Lung (tissue), 12 donors: ENCODE results near the gene ARHGAP10. TPM values are rescaled to one million over a fixed set of nuclear protein-coding genes. Genes with fewer than 3 reads are reported as not detected.
A peak's percentile ranks its signal among the peaks of the same experiment; 100 is the strongest.

Experiments used
- ATAC-seq: fragments of 200-7000 bp; cut with Tn5 transposase; one replicate; pipeline ENCODE4 v1.9.1; 2020; ENCODE audit warnings: moderate number of reproducible peaks; ENCODE audit not compliant: insufficient read depth, low FRiP score
- DNase-seq, 3 donors: peaks; one replicate each; pipeline ENCODE4 v3.0.0-alpha.2; 2013 to 2017
- H3K27ac ChIP-seq, 2 donors: one replicate each; pipeline ENCODE4 v1.5.1; 2013; ENCODE audit warnings: mild to moderate bottlenecking in 2 of 2, moderate library complexity in 2 of 2, control low read depth in 1 of 2, inconsistent platforms in 1 of 2, low read depth in 1 of 2, low read length in 1 of 2
- H3K27me3 ChIP-seq, 3 donors: one replicate each; pipeline ENCODE4 v1.5.1; 2013; ENCODE audit warnings: low read length in 2 of 3; ENCODE audit not compliant: control insufficient read depth in 3 of 3, insufficient read depth in 3 of 3
- H3K36me3 ChIP-seq, 4 donors: one replicate each; pipeline ENCODE4 v1.5.1; 2013; ENCODE audit warnings: low read length in 4 of 4, mild to moderate bottlenecking in 1 of 4, moderate library complexity in 1 of 4; ENCODE audit not compliant: control insufficient read depth in 4 of 4, insufficient read depth in 4 of 4
- H3K4me1 ChIP-seq, 5 donors: one replicate each; pipeline ENCODE4 v1.5.1; 2013; ENCODE audit warnings: low read length in 5 of 5, mild to moderate bottlenecking in 2 of 5, moderate library complexity in 1 of 5; ENCODE audit not compliant: control insufficient read depth in 5 of 5, insufficient read depth in 5 of 5
- H3K4me3 ChIP-seq: one replicate; pipeline ENCODE4 v1.5.1; 2013; ENCODE audit warnings: mild to moderate bottlenecking, control low read depth, moderate library complexity
- H3K9ac ChIP-seq, 2 donors: one replicate each; pipeline ENCODE4 v1.5.1; 2013; ENCODE audit warnings: low read length in 2 of 2, control low read depth in 1 of 2; ENCODE audit not compliant: insufficient read depth in 1 of 2
- H3K9me3 ChIP-seq, 4 donors: one replicate each; pipeline ENCODE4 v1.5.1; 2013; ENCODE audit warnings: low read length in 3 of 4, mild to moderate bottlenecking in 1 of 4, moderate library complexity in 1 of 4; ENCODE audit not compliant: control insufficient read depth in 4 of 4, insufficient read depth in 3 of 4
- WGBS, 2 donors: extraction: QIAGEN DNeasy Blood & Tissue Kit; methylation state at CpG; one replicate each; pipeline ENCODE4 v1.1.7; 2013; 5-methylcytosine and 5-hydroxymethylcytosine counted together
- polyA plus RNA-seq, 2 donors: library from polyadenylated mRNA; stranded (reverse); fragments of 200-250 nt; gene quantifications; one replicate each; pipeline ENCODE4 v1.2.1, GENCODE V29; 2013
- total RNA-seq, 2 donors: library from RNA; depleted of rRNA in 1 of 2; stranded (reverse); fragments of >200 nt in 1 of 2; gene quantifications; one replicate each; pipeline ENCODE4 v1.2.1, GENCODE V29; 2014 to 2021
- TF ChIP-seq, protein P1 (sequence below): IDR thresholded peaks from 2 replicates; pipeline ENCODE4 v1.5.1; 2012; ENCODE audit warnings: mild to moderate bottlenecking; ENCODE audit errors: control extremely low read depth, extremely low read depth
- donor health status: control.
- donor health status: control.
- donor health status: Bipolar disorder and iron deficiency.
- donor health status: healthy.
- donor health status: DM: yes; HTN: yes; CAD: no.

The ARHGAP10 gene
- total and polyA plus RNA-seq, 4 donors: 9.1 to 25.0 (median 17.5) TPM

DNA sequence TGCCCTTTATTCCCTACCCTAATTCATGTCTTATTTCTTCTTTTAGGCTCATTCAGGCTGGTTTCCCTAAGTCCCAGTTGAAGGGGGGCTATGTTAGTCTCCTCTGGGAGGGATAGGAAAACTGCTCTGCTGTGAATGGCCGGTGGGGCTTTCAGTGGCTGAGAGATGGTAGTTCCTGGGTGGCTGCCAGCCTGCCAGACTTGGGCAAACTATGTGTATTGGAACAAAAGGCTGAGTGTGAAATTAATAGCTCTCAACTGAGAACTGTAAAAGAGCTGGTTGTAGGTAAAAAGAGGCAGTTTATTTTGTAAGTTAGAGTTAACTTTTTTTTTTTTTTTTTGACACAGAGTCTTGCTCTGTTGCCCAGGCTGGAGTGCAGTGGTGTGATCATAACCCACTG, 28.8 kb downstream of the ARHGAP10 start:
- DNase-seq (peak; percentile 45 to 69 (median 66)), ATAC-seq (no peak)
- Histone ChIP-seq H3K9me3 (no peaks in the 10 kb centered on the region), H3K36me3 (no peaks in the 10 kb centered on the region), H3K4me1 (peaks cover 0 to 9% (median 2%) of the 10 kb centered on the region in 5 donors), H3K9ac (no peak overlapping the region), H3K27me3 (no peaks in the 10 kb centered on the region), H3K27ac (peak overlapping the region in 1 of 2 donors; percentile 46), H3K4me3 (no peak overlapping the region)
- WGBS, 2 donors: 54 to 56% methylated on average over 1 of the region's 1 CpG
- TF ChIP-seq, protein P1, sequence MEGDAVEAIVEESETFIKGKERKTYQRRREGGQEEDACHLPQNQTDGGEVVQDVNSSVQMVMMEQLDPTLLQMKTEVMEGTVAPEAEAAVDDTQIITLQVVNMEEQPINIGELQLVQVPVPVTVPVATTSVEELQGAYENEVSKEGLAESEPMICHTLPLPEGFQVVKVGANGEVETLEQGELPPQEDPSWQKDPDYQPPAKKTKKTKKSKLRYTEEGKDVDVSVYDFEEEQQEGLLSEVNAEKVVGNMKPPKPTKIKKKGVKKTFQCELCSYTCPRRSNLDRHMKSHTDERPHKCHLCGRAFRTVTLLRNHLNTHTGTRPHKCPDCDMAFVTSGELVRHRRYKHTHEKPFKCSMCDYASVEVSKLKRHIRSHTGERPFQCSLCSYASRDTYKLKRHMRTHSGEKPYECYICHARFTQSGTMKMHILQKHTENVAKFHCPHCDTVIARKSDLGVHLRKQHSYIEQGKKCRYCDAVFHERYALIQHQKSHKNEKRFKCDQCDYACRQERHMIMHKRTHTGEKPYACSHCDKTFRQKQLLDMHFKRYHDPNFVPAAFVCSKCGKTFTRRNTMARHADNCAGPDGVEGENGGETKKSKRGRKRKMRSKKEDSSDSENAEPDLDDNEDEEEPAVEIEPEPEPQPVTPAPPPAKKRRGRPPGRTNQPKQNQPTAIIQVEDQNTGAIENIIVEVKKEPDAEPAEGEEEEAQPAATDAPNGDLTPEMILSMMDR: no peak

DNA sequence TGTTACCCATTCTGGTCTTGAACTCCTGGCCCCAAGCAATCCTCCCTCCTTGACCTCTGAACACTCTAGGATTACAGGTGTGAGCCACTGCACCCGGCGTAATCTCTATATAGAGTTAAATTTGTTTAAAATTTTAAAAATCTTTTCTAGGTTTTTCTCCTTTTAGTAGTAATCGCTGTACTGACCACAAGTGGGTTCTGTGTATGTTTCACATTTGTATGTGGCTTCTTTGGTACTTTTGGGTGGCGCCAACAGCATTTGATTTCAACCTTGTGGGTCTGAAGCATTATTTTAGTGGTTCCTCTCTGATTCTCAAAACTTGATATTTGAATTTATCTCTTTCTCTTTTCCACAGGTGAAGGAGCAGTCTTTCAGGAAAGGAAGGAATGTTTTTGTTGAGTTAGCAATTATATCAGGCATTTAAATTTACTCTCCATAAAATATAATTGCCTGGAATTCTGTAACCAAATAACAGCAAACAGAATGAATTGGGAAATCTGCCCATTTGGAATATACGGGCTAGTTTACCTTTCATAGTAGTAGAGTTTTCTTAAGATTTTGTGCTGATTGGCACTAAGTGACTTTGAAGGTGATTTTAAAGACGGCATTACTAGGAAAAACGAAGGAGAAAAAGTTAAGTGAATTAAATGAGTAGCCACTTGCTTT, 29.5 kb downstream of the ARHGAP10 start:
- H3K27ac ChIP-seq: no peak overlapping the region
- no peaks in the 10 kb centered on the region for H3K27me3 ChIP-seq
- no peak overlapping the region for H3K4me3 ChIP-seq
- 87 to 91% methylated on average over 7 of the region's 7 CpGs for WGBS, 2 donors
- H3K9me3 ChIP-seq: no peaks in the 10 kb centered on the region
- H3K9ac ChIP-seq: no peak overlapping the region
- H3K36me3 ChIP-seq: no peaks in the 10 kb centered on the region
- H3K4me1 ChIP-seq: peaks cover 0 to 2% (median 0%) of the 10 kb centered on the region in 5 donors
- DNase-seq (no peak), ATAC-seq (no peak)
- TF ChIP-seq, protein P1: no peak

DNA sequence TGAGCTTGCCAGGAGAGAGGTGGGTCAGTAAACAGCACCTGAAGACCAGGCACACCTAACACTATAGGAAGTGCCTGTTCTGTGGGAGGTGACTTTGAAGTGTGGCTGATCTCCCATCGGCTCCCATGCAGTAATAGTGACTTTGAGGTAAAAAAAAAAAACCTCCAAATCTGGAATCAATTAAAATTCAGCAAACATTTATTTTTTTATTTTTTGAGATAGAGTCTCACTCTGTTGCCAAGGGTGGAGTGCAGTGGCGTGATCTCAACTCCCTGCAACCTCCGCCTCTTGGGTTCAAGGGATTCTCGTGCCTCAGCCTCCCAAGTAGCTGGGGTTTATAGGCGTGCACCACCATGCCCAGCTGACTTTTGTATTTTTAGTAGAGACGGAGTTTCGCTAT, 32.4 kb downstream of the ARHGAP10 start:
- DNase-seq (no peak), ATAC-seq (no peak)
- 83 to 84% methylated on average over 7 of the region's 7 CpGs for WGBS, 2 donors
- no peaks in the 10 kb centered on the region for H3K9me3 ChIP-seq
- H3K36me3 ChIP-seq: no peaks in the 10 kb centered on the region
- no peak overlapping the region for H3K27ac ChIP-seq
- no peak overlapping the region for H3K4me3 ChIP-seq
- no peak overlapping the region for H3K9ac ChIP-seq
- H3K27me3 ChIP-seq: no peaks in the 10 kb centered on the region
- H3K4me1 ChIP-seq: peaks cover 0 to 2% (median 0%) of the 10 kb centered on the region in 5 donors
- TF ChIP-seq, protein P1: no peak

DNA sequence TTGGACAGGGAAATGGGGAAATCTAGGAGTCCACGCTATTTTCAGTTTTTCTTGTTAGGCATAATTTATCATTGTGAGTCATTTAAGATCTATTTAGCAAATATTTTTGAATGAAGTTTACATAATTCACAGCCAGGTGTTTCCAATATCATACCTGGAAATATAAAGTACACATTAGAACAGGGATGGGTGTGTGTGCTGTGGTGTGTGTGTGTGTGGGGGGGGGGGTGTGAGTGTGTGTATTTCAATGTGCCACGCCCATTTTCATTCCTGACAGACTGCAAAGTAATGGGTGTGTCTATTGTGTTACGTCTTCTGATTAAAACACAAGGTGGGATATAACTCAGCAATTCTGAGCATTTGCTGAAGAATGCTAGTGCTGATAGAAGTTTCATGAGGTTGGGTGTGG, 33.2 kb downstream of the ARHGAP10 start:
- DNase-seq: no peak
- Histone ChIP-seq H3K27me3 (no peaks in the 10 kb centered on the region), H3K9ac (no peak overlapping the region), H3K4me3 (no peak overlapping the region), H3K27ac (no peak overlapping the region), H3K9me3 (no peaks in the 10 kb centered on the region), H3K4me1 (peaks cover 0 to 5% (median 0%) of the 10 kb centered on the region in 5 donors), H3K36me3 (no peaks in the 10 kb centered on the region)
- TF ChIP-seq, protein P1: no peak
- no peak for ATAC-seq
- WGBS, 2 donors: 86 to 90% methylated on average over 3 of the region's 3 CpGs
